PC-9 (cell line): ENCODE results near the gene TCAP. TPM values are rescaled to one million over a fixed set of nuclear protein-coding genes. Genes with fewer than 3 reads are reported as not detected.

Experiments
- BruUV-seq: library from RNA; stranded (reverse); fragments of 400-500 nt; replicated peaks from 2 replicates; lab custom pipeline; 2021; lab: Mats Ljungman, UMichigan
- CTCF ChIA-PET: fragments of 300-600 bp; sonication (Branson Sonifier 250); formaldehyde crosslinking; loops from one replicate; lab custom pipeline; 2022; ENCODE audit warnings: antibody characterized with exemption; lab: Charles Lee
- POLR2A ChIA-PET: fragments of 300-600 bp; sonication (Branson Sonifier 250); formaldehyde crosslinking; loops from one replicate; lab custom pipeline; 2022; ENCODE audit warnings: antibody characterized with exemption; ENCODE audit not compliant: unreplicated experiment; lab: Charles Lee
- DNase-seq, 2 experiments: peaks; one replicate each; pipeline versions ENCODE4 v3.0.0 to v3.0.0-alpha.2; 2015 to 2022; ENCODE audit warnings: mixed read lengths in 1 of 2
- H2AFZ ChIP-seq: fragments of 200-600 bp; sonication (generic); 2 replicates; pipeline ENCODE4 v1.8.1; 2017; ENCODE audit warnings: antibody characterized with exemption
- H3F3A ChIP-seq: fragments of 200-600 bp; sonication (generic); 2 replicates; pipeline ENCODE4 v1.8.1; 2017; ENCODE audit warnings: antibody characterized with exemption, mild to moderate bottlenecking, low read depth; ENCODE audit not compliant: insufficient read depth
- H3K27ac ChIP-seq: fragments of 200-600 bp; sonication (generic); 2 replicates; pipeline ENCODE4 v1.6.1; 2016; ENCODE audit warnings: mixed run types
- H3K27me3 ChIP-seq: fragments of 200-600 bp; sonication (generic); 2 replicates; pipeline ENCODE4 v1.6.1; 2016; ENCODE audit warnings: low read depth, mixed run types; ENCODE audit not compliant: insufficient read depth
- H3K36me3 ChIP-seq: fragments of 200-600 bp; sonication (generic); 2 replicates; pipeline ENCODE4 v1.6.1; 2016; ENCODE audit warnings: low read depth, mixed run types
- H3K4me1 ChIP-seq: fragments of 200-600 bp; sonication (generic); replicated peaks from 2 replicates; pipeline ENCODE4 v1.6.1; 2016; ENCODE audit warnings: mixed run types; ENCODE audit not compliant: insufficient read depth
- H3K4me2 ChIP-seq: fragments of 200-600 bp; sonication (generic); 2 replicates; pipeline ENCODE4 v1.6.1; 2017; ENCODE audit warnings: mixed run types
- H3K4me3 ChIP-seq: fragments of 200-600 bp; sonication (generic); 2 replicates; pipeline ENCODE4 v1.6.1; 2016; ENCODE audit warnings: mixed run types
- H3K79me2 ChIP-seq: fragments of 200-600 bp; sonication (generic); 2 replicates; pipeline ENCODE4 v1.6.1; 2017; ENCODE audit warnings: low read depth, mixed run types
- H3K9me2 ChIP-seq: fragments of 200-600 bp; sonication (generic); 2 replicates; pipeline ENCODE4 v1.8.1; 2017; ENCODE audit warnings: mild to moderate bottlenecking; ENCODE audit not compliant: insufficient read depth
- H3K9me3 ChIP-seq: fragments of 200-600 bp; sonication (generic); 2 replicates; pipeline ENCODE4 v1.8.1; 2016; ENCODE audit warnings: low read depth; ENCODE audit not compliant: insufficient read depth
- H4K20me1 ChIP-seq: fragments of 200-600 bp; sonication (generic); 2 replicates; pipeline ENCODE4 v1.8.1; 2017; ENCODE audit not compliant: insufficient read depth
- EZH2 ChIP-seq: fragments of 200-600 bp; sonication (generic); IDR thresholded peaks from 2 replicates; pipeline ENCODE4 v1.8.0; 2017; ENCODE audit warnings: antibody characterized with exemption, low read depth
- intact Hi-C: fragments of 100-400 bp; cut with micrococcal nuclease; formaldehyde crosslinking; loops from one replicate; pipeline ENCODE4 v1.10.0; 2022; ENCODE audit not compliant: unreplicated experiment
- total RNA-seq: library from RNA; stranded (reverse); gene quantifications from 2 replicates; pipeline ENCODE4 v1.2.3, GENCODE V29; 2021
- TF ChIP-seq, protein P1 (sequence below): fragments of 200-600 bp; sonication (generic); conservative IDR thresholded peaks from 2 replicates; pipeline ENCODE4 v1.6.1; 2017; ENCODE audit warnings: mixed run types, antibody characterized with exemption, mild to moderate bottlenecking, moderate library complexity

The TCAP gene
- total RNA-seq, 1 experiment from 2014 or later: 1.6 TPM

GRCh38 chr17:39675390-39676082 is 10.4 kb downstream of the TCAP start:
- BruUV-seq: no TSS peak
- Histone ChIP-seq H3K4me1 (peaks cover 34% of the 10 kb centered on the region), H3K36me3 (no peaks in the 10 kb centered on the region), H3K4me2 (peak overlapping the region; percentile 69), H3K9me2 (no peaks in the 10 kb centered on the region), H3K4me3 (no peak overlapping the region), H3K79me2 (no peaks in the 10 kb centered on the region), H3K27me3 (no peaks in the 10 kb centered on the region), H3F3A (peaks cover 29% of the 10 kb centered on the region), H2AFZ (no peak overlapping the region), H3K27ac (peak overlapping the region; percentile 65), H4K20me1 (no peaks in the 10 kb centered on the region), H3K9me3 (no peaks in the 10 kb centered on the region)
- no peak for TF ChIP-seq EZH2
- TF ChIP-seq, protein P1, sequence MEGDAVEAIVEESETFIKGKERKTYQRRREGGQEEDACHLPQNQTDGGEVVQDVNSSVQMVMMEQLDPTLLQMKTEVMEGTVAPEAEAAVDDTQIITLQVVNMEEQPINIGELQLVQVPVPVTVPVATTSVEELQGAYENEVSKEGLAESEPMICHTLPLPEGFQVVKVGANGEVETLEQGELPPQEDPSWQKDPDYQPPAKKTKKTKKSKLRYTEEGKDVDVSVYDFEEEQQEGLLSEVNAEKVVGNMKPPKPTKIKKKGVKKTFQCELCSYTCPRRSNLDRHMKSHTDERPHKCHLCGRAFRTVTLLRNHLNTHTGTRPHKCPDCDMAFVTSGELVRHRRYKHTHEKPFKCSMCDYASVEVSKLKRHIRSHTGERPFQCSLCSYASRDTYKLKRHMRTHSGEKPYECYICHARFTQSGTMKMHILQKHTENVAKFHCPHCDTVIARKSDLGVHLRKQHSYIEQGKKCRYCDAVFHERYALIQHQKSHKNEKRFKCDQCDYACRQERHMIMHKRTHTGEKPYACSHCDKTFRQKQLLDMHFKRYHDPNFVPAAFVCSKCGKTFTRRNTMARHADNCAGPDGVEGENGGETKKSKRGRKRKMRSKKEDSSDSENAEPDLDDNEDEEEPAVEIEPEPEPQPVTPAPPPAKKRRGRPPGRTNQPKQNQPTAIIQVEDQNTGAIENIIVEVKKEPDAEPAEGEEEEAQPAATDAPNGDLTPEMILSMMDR: no peak
- ChIA-PET POLR2A (interaction anchor here (0.6 to 1.0 kb wide), 4 partner anchors 8 to 30 kb away, joined by 4 to 9 read pairs (median 6); partner anchors contain the start of gene ERBB2), CTCF (interaction anchor here (0.7 to 0.9 kb wide), 3 partner anchors 14 to 54 kb away, joined by 3 to 5 read pairs (median 5); no protein-coding TSS in a partner anchor)
- intact Hi-C loops: loop anchor here (2.0 to 5.0 kb wide), 2 partner anchors 29 to 62 kb away; partner anchors contain the start of gene GRB7
- peak in 1 of 2 experiments; percentile 9 for DNase-seq

GRCh38 chr17:39676198-39676819 is 11.2 kb downstream of the TCAP start:
- ChIA-PET CTCF (no interaction called here), POLR2A (no interaction called here)
- H3K4me3 ChIP-seq: no peak overlapping the region
- intact Hi-C loops: loop anchor here (5.0 kb wide), 1 partner anchor 61 kb away; the partner anchor contains the start of gene GRB7
- H3F3A ChIP-seq: peaks cover 27% of the 10 kb centered on the region
- no peaks in the 10 kb centered on the region for H3K27me3 ChIP-seq
- peak in 1 of 2 experiments; percentile 58 for DNase-seq
- H2AFZ ChIP-seq: no peak overlapping the region
- no peaks in the 10 kb centered on the region for H3K79me2 ChIP-seq
- H3K27ac ChIP-seq: peak overlapping the region; percentile 65
- H3K4me1 ChIP-seq: peaks cover 34% of the 10 kb centered on the region
- no TSS peak for BruUV-seq
- no peaks in the 10 kb centered on the region for H3K9me3 ChIP-seq
- TF ChIP-seq EZH2: no peak
- TF ChIP-seq, protein P1: no peak
- H4K20me1 ChIP-seq: no peaks in the 10 kb centered on the region
- H3K36me3 ChIP-seq: no peaks in the 10 kb centered on the region
- H3K9me2 ChIP-seq: no peaks in the 10 kb centered on the region
- H3K4me2 ChIP-seq: peak overlapping the region; percentile 69

DNA sequence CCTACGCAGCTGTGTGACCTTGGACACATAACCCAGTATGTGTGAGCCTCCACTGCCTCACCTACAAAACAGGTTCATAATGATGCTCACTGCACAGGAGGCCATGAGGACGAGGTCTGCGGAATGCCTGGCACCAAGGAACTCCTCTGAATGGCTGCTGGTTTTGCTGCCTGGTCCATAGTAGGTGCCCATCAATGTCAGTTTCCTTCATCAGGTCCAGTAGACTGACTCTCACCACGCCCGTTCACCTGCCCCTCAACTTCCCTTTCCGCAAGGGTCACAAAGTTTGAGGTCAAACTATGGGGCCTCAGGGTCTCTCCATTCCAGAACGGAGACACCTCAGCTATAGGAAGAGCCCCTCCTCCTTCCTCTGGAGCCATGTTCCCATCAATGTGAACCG is 11.9 kb downstream of the TCAP start:
- no TSS peak for BruUV-seq
- CTCF ChIA-PET: interaction anchor here (0.6 kb wide), 2 partner anchors 24 to 35 kb away, joined by 3 to 7 read pairs; no protein-coding TSS in a partner anchor

More for the DNA sequence above, 11.9 kb downstream of the TCAP start:
- TF ChIP-seq, protein P1: no peak
- no peak for TF ChIP-seq EZH2
- Histone ChIP-seq H3K36me3 (no peaks in the 10 kb centered on the region), H3K27ac (no peak overlapping the region), H3F3A (peaks cover 27% of the 10 kb centered on the region), H3K4me2 (no peak overlapping the region), H3K9me2 (no peaks in the 10 kb centered on the region), H3K27me3 (no peaks in the 10 kb centered on the region), H3K9me3 (no peaks in the 10 kb centered on the region), H3K79me2 (no peaks in the 10 kb centered on the region), H2AFZ (no peak overlapping the region), H3K4me3 (no peak overlapping the region), H4K20me1 (no peaks in the 10 kb centered on the region), H3K4me1 (peaks cover 34% of the 10 kb centered on the region)
- intact Hi-C loops: loop anchor here (5.0 kb wide), 1 partner anchor 60 kb away; the partner anchor contains the start of gene GRB7
- POLR2A ChIA-PET: no interaction called here
- no peak for DNase-seq
